ENCODE results near the gene MGAT5B.
"Not testable (repeated sequence)": the region's sequence is repeated elsewhere in the genome, so short reads cannot be mapped to it uniquely, and the experiment has no call there.

Gene MGAT5B

GRCh38 chr17:76848670-76849069 is 19.5 kb upstream of the MGAT5B start:
- DNase-seq (ENCODE audit: low read depth in 2 of 2): no peak

- DNase-seq (ENCODE audit: low read depth in 2 of 2): not testable (repeated sequence)
Measured at GRCh38 chr17:76849160-76849559, 19.0 kb upstream of the MGAT5B start.

- DNase-seq (ENCODE audit: low read depth in 2 of 2): no peak
Measured at GRCh38 chr17:76852843-76853242, 15.4 kb upstream of the MGAT5B start.

- no peak for DNase-seq (ENCODE audit: low read depth in 2 of 2)
Measured at GRCh38 chr17:76855105-76855504, 13.1 kb upstream of the MGAT5B start.

GRCh38 chr17:76862079-76862478 is 6.1 kb upstream of the MGAT5B start:
- DNase-seq (ENCODE audit: low read depth in 2 of 2): no peak

GRCh38 chr17:76862494-76862893 is 5.7 kb upstream of the MGAT5B start:
- DNase-seq (ENCODE audit: low read depth in 2 of 2): no peak

- no peak for DNase-seq (ENCODE audit: low read depth in 2 of 2)
Measured at GRCh38 chr17:76864024-76864423, 4.2 kb upstream of the MGAT5B start.

- DNase-seq (ENCODE audit: low read depth in 2 of 2): no peak
Measured at GRCh38 chr17:76865174-76865573, 3.0 kb upstream of the MGAT5B start.

GRCh38 chr17:76866203-76866602 is 2.0 kb upstream of the MGAT5B start:
- DNase-seq (ENCODE audit: low read depth in 2 of 2): no peak

GRCh38 chr17:76866774-76867577 is 1.2 kb upstream of the MGAT5B start:
- DNase-seq (ENCODE audit: low read depth in 2 of 2): no peak

- no peak for DNase-seq (ENCODE audit: low read depth in 2 of 2)
Measured at GRCh38 chr17:76867578-76868175, 527 bp upstream of the MGAT5B start.

GRCh38 chr17:76868669-76869495 is 678 bp downstream of the MGAT5B start:
- no peak for DNase-seq (ENCODE audit: low read depth in 2 of 2)

- DNase-seq (ENCODE audit: low read depth in 2 of 2): no peak
Measured at GRCh38 chr17:76869496-76870376, 1.5 kb downstream of the MGAT5B start.

GRCh38 chr17:76870377-76870714 is 2.1 kb downstream of the MGAT5B start:
- no peak for DNase-seq (ENCODE audit: low read depth in 2 of 2)

GRCh38 chr17:76871668-76872067 is 3.5 kb downstream of the MGAT5B start:
- DNase-seq (ENCODE audit: low read depth in 2 of 2): no peak

- DNase-seq (ENCODE audit: low read depth in 2 of 2): no peak
Measured at GRCh38 chr17:76872221-76872873, 4.1 kb downstream of the MGAT5B start.

- no peak for DNase-seq (ENCODE audit: low read depth in 2 of 2)
Measured at GRCh38 chr17:76872874-76873221, 4.6 kb downstream of the MGAT5B start.

- DNase-seq (ENCODE audit: low read depth in 2 of 2): no peak
Measured at GRCh38 chr17:76873856-76874255, 5.7 kb downstream of the MGAT5B start.

GRCh38 chr17:76877437-76877836 is 9.2 kb downstream of the MGAT5B start:
- DNase-seq (ENCODE audit: low read depth in 2 of 2): no peak

- DNase-seq (ENCODE audit: low read depth in 2 of 2): no peak
Measured at GRCh38 chr17:76878568-76878967, 10.4 kb downstream of the MGAT5B start.

- no peak for DNase-seq (ENCODE audit: low read depth in 2 of 2)
Measured at GRCh38 chr17:76879254-76879653, 11.1 kb downstream of the MGAT5B start.
